Skeletal muscle tissue (tissue), 5 donors: ENCODE results near the gene PRPSAP1. TPM values are rescaled to one million over a fixed set of nuclear protein-coding genes. Genes with fewer than 3 reads are reported as not detected.
A peak's percentile ranks its signal among the peaks of the same experiment; 100 is the strongest.

Experiments
- H3K27ac ChIP-seq: one replicate; pipeline ENCODE4 v1.7.0; 2013; ENCODE audit warnings: mild to moderate bottlenecking, low read depth, low read length, inconsistent platforms
- H3K27me3 ChIP-seq, 3 donors: one replicate each; pipeline ENCODE4 v1.7.0; 2013; ENCODE audit warnings: low read length in 3 of 3; ENCODE audit not compliant: control insufficient read depth in 3 of 3, insufficient read depth in 3 of 3
- H3K36me3 ChIP-seq, 3 donors: one replicate each; pipeline ENCODE4 v1.7.0; 2013; ENCODE audit warnings: low read length in 3 of 3; ENCODE audit not compliant: control insufficient read depth in 3 of 3, insufficient read depth in 3 of 3
- H3K4me1 ChIP-seq, 3 donors: one replicate each; pipeline ENCODE4 v1.7.0; 2013; ENCODE audit warnings: low read length in 3 of 3, mild to moderate bottlenecking in 3 of 3; ENCODE audit not compliant: control insufficient read depth in 3 of 3, insufficient read depth in 3 of 3
- H3K4me3 ChIP-seq, 3 donors: one replicate each; pipeline ENCODE4 v1.7.0; 2013; ENCODE audit warnings: low read length in 3 of 3
- H3K9ac ChIP-seq, 3 donors: one replicate each; pipeline ENCODE4 v1.7.0; 2013; ENCODE audit warnings: low read length in 3 of 3, mild to moderate bottlenecking in 3 of 3, moderate library complexity in 2 of 3, low read depth in 1 of 3
- H3K9me3 ChIP-seq, 3 donors: one replicate each; pipeline ENCODE4 v1.7.0; 2013; ENCODE audit warnings: low read length in 3 of 3; ENCODE audit not compliant: control insufficient read depth in 3 of 3
- small RNA-seq: library from RNA; depleted of rRNA; stranded (forward); fragments of <200 nt; gene quantifications from one replicate; pipeline ENCODE3, GENCODE V24; 2014
- total RNA-seq: library from RNA; depleted of rRNA; stranded (reverse); fragments of >200 nt; gene quantifications from one replicate; pipeline ENCODE4 v1.2.3, GENCODE V29; 2014
- donor health status: Osteomylitis.

PRPSAP1 gene
- total RNA-seq, 1 donor from 2014 or later = 24.0 TPM

- Histone ChIP-seq H3K9me3 (no peaks in the 10 kb centered on the region), H3K9ac (no peak overlapping the region), H3K27me3 (no peaks in the 10 kb centered on the region), H3K27ac (peak overlapping the region; percentile 12), H3K4me3 (no peak overlapping the region), H3K36me3 (no peaks in the 10 kb centered on the region), H3K4me1 (peaks cover 18 to 35% (median 23%) of the 10 kb centered on the region in 3 donors)
Measured at GRCh38 chr17:76261421-76262215, 92.1 kb downstream of the PRPSAP1 start.

DNA sequence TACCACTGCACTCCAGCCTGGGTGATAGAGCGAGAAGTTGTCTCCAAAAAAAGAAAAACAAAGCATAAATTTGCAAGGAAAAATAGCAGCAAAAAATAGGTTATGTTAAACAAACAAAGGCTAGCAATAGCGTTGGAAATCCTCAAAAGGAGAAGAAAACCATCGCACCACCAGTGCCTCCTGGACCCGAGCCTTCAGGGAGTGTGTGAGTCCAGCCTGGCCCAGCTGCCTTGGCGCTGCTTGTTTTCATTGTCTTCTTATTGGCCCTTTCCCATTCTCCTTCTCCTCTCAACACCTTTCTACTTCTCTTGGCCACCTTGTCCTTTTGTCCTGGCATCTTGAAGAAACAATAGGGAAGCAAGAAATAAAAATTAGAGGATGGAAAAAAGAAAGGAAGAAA, 93.0 kb downstream of the PRPSAP1 start:
- Histone ChIP-seq H3K4me3 (no peak overlapping the region), H3K9ac (no peak overlapping the region), H3K27me3 (no peaks in the 10 kb centered on the region), H3K9me3 (no peaks in the 10 kb centered on the region), H3K36me3 (no peaks in the 10 kb centered on the region), H3K27ac (no peak overlapping the region), H3K4me1 (peaks cover 14 to 29% (median 18%) of the 10 kb centered on the region in 3 donors)

- no peaks in the 10 kb centered on the region for H3K36me3 ChIP-seq
- no peaks in the 10 kb centered on the region for H3K27me3 ChIP-seq
- H3K27ac ChIP-seq = no peak overlapping the region
- H3K9ac ChIP-seq = no peak overlapping the region
- no peaks in the 10 kb centered on the region for H3K9me3 ChIP-seq
- no peak overlapping the region for H3K4me3 ChIP-seq
- peaks cover 14 to 29% (median 18%) of the 10 kb centered on the region in 3 donors for H3K4me1 ChIP-seq
Measured at GRCh38 chr17:76260220-76260619, 93.5 kb downstream of the PRPSAP1 start.

Small RNAs within 50 kb of the gene (small RNA-seq; reads per million reads assigned to genes)
- not detected for gene RF00019
- gene RNU6-24P = not detected

Other genes starting within 250 kb of the PRPSAP1 start
- under 0.01 TPM for gene FOXJ1, start 212.7 kb downstream of the PRPSAP1 start, total RNA-seq
- gene RNF157, start 113.4 kb downstream of the PRPSAP1 start, total RNA-seq = 6.8 TPM
- gene UBALD2, start 88.6 kb downstream of the PRPSAP1 start, total RNA-seq = 2.6 TPM
- 2.1 TPM for gene QRICH2, start 45.6 kb downstream of the PRPSAP1 start, total RNA-seq
- gene SPHK1, start 30.7 kb upstream of the PRPSAP1 start, total RNA-seq = 2.1 TPM
- 20.9 TPM for gene UBE2O, start 99.2 kb upstream of the PRPSAP1 start, total RNA-seq
- gene AANAT, start 113.7 kb upstream of the PRPSAP1 start, total RNA-seq = not detected
- gene RHBDF2, start 147.5 kb upstream of the PRPSAP1 start, total RNA-seq = 3.7 TPM
- gene CYGB, start 183.8 kb upstream of the PRPSAP1 start, total RNA-seq = 8.9 TPM
- gene PRCD, start 186.1 kb upstream of the PRPSAP1 start, total RNA-seq = 0.52 TPM
- gene ST6GALNAC2, start 231.9 kb upstream of the PRPSAP1 start, total RNA-seq = 2.6 TPM